ENCODE measurements around the gene SLC19A1.

The SLC19A1 gene

DNA sequence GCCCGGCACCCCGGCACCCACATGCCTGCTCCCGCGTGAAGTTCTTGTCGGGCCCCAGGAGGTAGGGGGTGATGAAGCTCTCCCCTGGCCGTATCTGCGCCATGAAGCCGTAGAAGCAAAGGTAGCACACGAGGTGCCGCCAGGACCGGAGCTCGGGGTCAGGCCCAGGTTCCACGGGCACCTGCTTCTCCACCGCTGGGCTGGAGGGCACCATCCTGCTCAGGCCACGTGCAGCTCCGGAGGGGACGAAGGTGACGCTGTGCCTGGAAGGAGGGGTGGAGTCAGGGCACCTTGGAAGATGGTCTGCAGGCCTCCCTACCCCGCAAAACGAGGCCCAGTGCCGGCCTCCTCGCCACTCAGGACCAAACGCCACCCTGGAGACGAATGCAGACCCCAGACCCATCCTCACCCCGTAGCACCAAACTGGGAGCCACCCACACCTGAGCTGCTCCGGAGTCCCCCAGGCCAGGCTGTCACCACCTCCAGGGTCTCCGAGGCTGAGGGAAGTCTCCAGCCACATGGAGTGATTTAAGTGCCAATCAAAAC, 4.4 kb downstream of the SLC19A1 start:
- H4K20me1 ChIP-seq (ENCODE audit: insufficient read depth, low read length), result peaks cover 84% of the 10 kb centered on the region
- peaks cover 82% of the 10 kb centered on the region for H3K36me3 ChIP-seq (ENCODE audit: insufficient read depth, low read length)
- no peak overlapping the region for H3K4me2 ChIP-seq (ENCODE audit: insufficient read depth, low read length)
- no peak overlapping the region for H2AFZ ChIP-seq (ENCODE audit: low read depth, low read length)
- ATAC-seq (ENCODE audit: insufficient read depth, low read depth), result no peak
- DNase-seq, result no peak
- peaks cover 86% of the 10 kb centered on the region for H3K79me2 ChIP-seq (ENCODE audit: insufficient read depth, low read length)
- no peak overlapping the region for H3K27ac ChIP-seq (ENCODE audit: low read length)
- H3K9me3 ChIP-seq (ENCODE audit: insufficient read depth, low read length, severe bottlenecking), result no peaks in the 10 kb centered on the region
- TF ChIP-seq EZH2 (IDR thresholded peaks at IDR 0.05; ENCODE audit: borderline replicate concordance, low read depth, low read length, severe bottlenecking) (no peak), CTCF (IDR thresholded peaks at IDR 0.05; ENCODE audit: borderline replicate concordance, extremely low read depth, low read length, poor library complexity, severe bottlenecking) (no peak)
- no peak overlapping the region for H3K4me3 ChIP-seq (ENCODE audit: low read depth in 1 of 2, low read length in 2 of 2)
- peaks cover 39% of the 10 kb centered on the region for H3K4me1 ChIP-seq (ENCODE audit: insufficient read depth, low read length)
- no peaks in the 10 kb centered on the region for H3K27me3 ChIP-seq (ENCODE audit: insufficient read depth, low read length, poor library complexity)
- H3K9ac ChIP-seq (ENCODE audit: low read depth, low read length), result no peak overlapping the region

GRCh38 chr21:45537111-45537745, 5.0 kb downstream of the SLC19A1 start:
- ATAC-seq (ENCODE audit: insufficient read depth, low read depth) (no peak), DNase-seq (no peak)
- Histone ChIP-seq H3K36me3 (ENCODE audit: insufficient read depth, low read length) (peaks cover 86% of the 10 kb centered on the region), H3K4me2 (ENCODE audit: insufficient read depth, low read length) (no peak overlapping the region), H3K79me2 (ENCODE audit: insufficient read depth, low read length) (peaks cover 89% of the 10 kb centered on the region), H3K27me3 (ENCODE audit: insufficient read depth, low read length, poor library complexity) (no peaks in the 10 kb centered on the region), H3K9me3 (ENCODE audit: insufficient read depth, low read length, severe bottlenecking) (no peaks in the 10 kb centered on the region), H3K9ac (ENCODE audit: low read depth, low read length) (no peak overlapping the region), H3K4me1 (ENCODE audit: insufficient read depth, low read length) (peaks cover 37% of the 10 kb centered on the region), H4K20me1 (ENCODE audit: insufficient read depth, low read length) (peaks cover 90% of the 10 kb centered on the region), H2AFZ (ENCODE audit: low read depth, low read length) (no peak overlapping the region), H3K4me3 (ENCODE audit: low read depth in 1 of 2, low read length in 2 of 2) (no peak overlapping the region), H3K27ac (ENCODE audit: low read length) (no peak overlapping the region)
- no peak for TF ChIP-seq CTCF (IDR thresholded peaks at IDR 0.05; ENCODE audit: borderline replicate concordance, extremely low read depth, low read length, poor library complexity, severe bottlenecking)
- no peak for TF ChIP-seq EZH2 (IDR thresholded peaks at IDR 0.05; ENCODE audit: borderline replicate concordance, low read depth, low read length, severe bottlenecking)

DNA sequence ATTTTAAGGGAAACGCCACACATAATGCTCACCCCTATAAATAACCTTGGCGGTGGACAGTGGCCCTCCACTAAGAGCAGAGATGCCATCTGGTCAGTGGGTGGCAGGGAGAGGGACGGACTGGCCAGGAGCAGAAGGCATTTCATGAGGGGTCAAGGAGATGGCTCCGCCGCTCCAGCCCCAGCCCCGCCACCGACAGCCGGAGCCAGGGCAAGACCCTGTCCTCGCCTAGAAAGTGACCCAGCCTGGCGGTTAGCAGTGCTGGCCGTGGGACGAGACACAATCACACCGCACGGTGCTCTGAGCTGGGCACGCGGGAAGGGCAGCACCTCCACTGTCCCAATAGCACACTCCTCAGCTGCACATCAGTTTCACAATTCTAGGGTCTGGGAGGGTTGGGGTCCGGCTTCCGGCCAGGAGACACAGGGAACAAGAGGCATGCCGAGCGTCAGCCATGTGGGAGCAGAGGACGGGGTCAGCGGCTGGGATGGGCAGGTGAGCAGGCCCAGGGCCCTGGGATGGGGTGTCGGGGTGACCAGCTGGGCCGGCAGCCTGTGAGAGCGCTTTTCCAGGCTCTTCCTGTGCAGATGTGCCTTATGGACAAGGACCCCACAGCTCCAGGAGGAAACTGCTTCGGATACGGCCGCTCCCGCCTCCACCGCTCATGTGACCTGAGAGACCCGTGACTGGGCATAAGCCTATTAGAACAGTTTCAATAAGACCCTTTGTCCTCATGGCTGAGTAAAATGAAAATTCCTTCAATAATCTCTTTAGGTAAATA, 5.7 kb downstream of the SLC19A1 start:
- H2AFZ ChIP-seq (ENCODE audit: low read depth, low read length), result no peak overlapping the region
- no peak overlapping the region for H3K27ac ChIP-seq (ENCODE audit: low read length)
- H3K4me1 ChIP-seq (ENCODE audit: insufficient read depth, low read length), result peaks cover 34% of the 10 kb centered on the region
- no peak overlapping the region for H3K4me2 ChIP-seq (ENCODE audit: insufficient read depth, low read length)
- no peaks in the 10 kb centered on the region for H3K27me3 ChIP-seq (ENCODE audit: insufficient read depth, low read length, poor library complexity)
- no peak for TF ChIP-seq CTCF (IDR thresholded peaks at IDR 0.05; ENCODE audit: borderline replicate concordance, extremely low read depth, low read length, poor library complexity, severe bottlenecking)
- H3K4me3 ChIP-seq (ENCODE audit: low read depth in 1 of 2, low read length in 2 of 2), result no peak overlapping the region
- no peak for DNase-seq
- peaks cover 91% of the 10 kb centered on the region for H3K36me3 ChIP-seq (ENCODE audit: insufficient read depth, low read length)
- no peaks in the 10 kb centered on the region for H3K9me3 ChIP-seq (ENCODE audit: insufficient read depth, low read length, severe bottlenecking)
- H3K9ac ChIP-seq (ENCODE audit: low read depth, low read length), result no peak overlapping the region
- ATAC-seq (ENCODE audit: insufficient read depth, low read depth), result no peak
- H4K20me1 ChIP-seq (ENCODE audit: insufficient read depth, low read length), result peaks cover 96% of the 10 kb centered on the region
- peaks cover 88% of the 10 kb centered on the region for H3K79me2 ChIP-seq (ENCODE audit: insufficient read depth, low read length)
